Esophagus squamous epithelium (tissue), 4 donors: Measurements from ENCODE around the gene PCSK6.

Experiments used
- CTCF ChIP-seq, 6 experiments: fragments of 450-650 bp in 4 of 6; fragments of 200-600 bp in 2 of 6; sonication (generic) in 2 of 6; IDR thresholded peaks; one replicate each; pipeline ENCODE4 v1.5.1; 2016 to 2019; ENCODE audit warnings: antibody characterized with exemption in 6 of 6, mild to moderate bottlenecking in 4 of 6, moderate library complexity in 4 of 6
- POLR2A ChIP-seq, 4 donors: fragments of 450-650 bp; IDR thresholded peaks; one replicate each; pipeline ENCODE4 v1.6.1; 2017; ENCODE audit warnings: antibody characterized with exemption in 4 of 4, mild to moderate bottlenecking in 4 of 4, moderate library complexity in 3 of 4

- TF ChIP-seq CTCF (IDR thresholded peaks at IDR 0.05) (no peak), POLR2A (IDR thresholded peaks at IDR 0.05) (no peak)
Measured at GRCh38 chr15:101264011-101264410, 225.5 kb downstream of the PCSK6 start.
